Type B pancreatic cell (in vitro differentiated cells): ENCODE data around the gene CTNNBIP1. TPM values are rescaled to one million over a fixed set of nuclear protein-coding genes. Genes with fewer than 3 reads are reported as not detected.

Source experiments
- DNase-seq: peaks from one replicate; pipeline ENCODE4 v3.0.0; 2021; ENCODE audit warnings: mixed read lengths; ENCODE audit not compliant: unreplicated experiment; ENCODE audit errors: extremely low spot score
- H3K27ac Mint-ChIP-seq: 2 replicates; pipeline ENCODE4 v1.8.0; 2021; ENCODE audit warnings: mild to moderate bottlenecking, mixed read lengths
- H3K27me3 Mint-ChIP-seq: 2 replicates; pipeline ENCODE4 v1.8.0; 2021; ENCODE audit warnings: mixed read lengths
- H3K36me3 Mint-ChIP-seq: 2 replicates; pipeline ENCODE4 v1.8.0; 2021; ENCODE audit warnings: mixed read lengths
- H3K4me1 Mint-ChIP-seq: one replicate; pipeline ENCODE4 v1.8.0; 2021; ENCODE audit warnings: mixed read lengths; ENCODE audit not compliant: unreplicated experiment
- H3K4me3 Mint-ChIP-seq: 2 replicates; pipeline ENCODE4 v1.8.0; 2021; ENCODE audit warnings: mild to moderate bottlenecking, mixed read lengths
- H3K9me3 Mint-ChIP-seq: 2 replicates; pipeline ENCODE4 v1.8.0; 2021; ENCODE audit warnings: mixed read lengths
- long read RNA-seq: library from polyadenylated mRNA; unstranded; transcript quantifications from one replicate; pipeline ENCODE4 v2.0.0, GENCODE V29; 2020
- total RNA-seq: library from RNA; stranded (reverse); gene quantifications from 2 replicates; pipeline ENCODE4 v1.2.1, GENCODE V29; 2021; ENCODE audit warnings: low replicate concordance
- TF ChIP-seq, protein P1 (sequence below): fragments of 200-600 bp; sonication (generic); conservative IDR thresholded peaks from 2 replicates; pipeline ENCODE4 v1.5.0; 2021; ENCODE audit warnings: antibody characterized with exemption, mild to moderate bottlenecking

Gene CTNNBIP1, protein sequence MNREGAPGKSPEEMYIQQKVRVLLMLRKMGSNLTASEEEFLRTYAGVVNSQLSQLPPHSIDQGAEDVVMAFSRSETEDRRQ
- total RNA-seq: 51.8 and 54.1 TPM in 2 replicates
- long read RNA-seq, partial matches to known transcripts: 0 of 12 reads
- long read RNA-seq, other reads (novel, unspliced or antisense): 12 of 12 reads

DNA sequence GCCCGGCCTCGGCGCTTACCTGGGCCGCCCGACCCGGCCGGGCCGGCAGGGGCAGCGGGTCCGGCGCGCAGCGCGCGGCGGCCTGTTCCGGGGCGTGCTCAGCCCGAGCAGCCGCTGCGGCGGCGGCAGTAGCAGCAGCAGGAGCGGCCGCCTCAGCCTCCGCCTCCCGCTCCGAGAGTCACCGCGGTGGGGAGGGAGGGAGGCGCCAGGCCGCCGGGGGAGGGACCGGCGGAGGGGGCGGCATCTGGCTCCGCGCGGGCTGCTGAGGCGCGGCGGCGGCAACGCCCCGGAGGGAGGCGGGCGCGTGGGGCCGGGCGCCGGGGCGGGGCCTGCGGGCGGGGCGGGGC is at the start of gene CTNNBIP1:
Gene CTNNBIP1 (minus strand): TSS at position 194 of the 347 bp plus-strand sequence. CDS start 38,205 bp downstream, outside the sequence.
- no peaks in the 10 kb centered on the region for H3K27me3 Mint-ChIP-seq
- H3K27ac Mint-ChIP-seq: peak within 1 kb of the TSS; percentile 97
- peak within 1 kb of the TSS; percentile 97 for H3K4me3 Mint-ChIP-seq
- peaks cover 56% of the 10 kb centered on the region for H3K4me1 Mint-ChIP-seq
- peaks cover 13% of the 10 kb centered on the region for H3K36me3 Mint-ChIP-seq
- DNase-seq: no peak
- H3K9me3 Mint-ChIP-seq: no peaks in the 10 kb centered on the region
- TF ChIP-seq, protein P1, sequence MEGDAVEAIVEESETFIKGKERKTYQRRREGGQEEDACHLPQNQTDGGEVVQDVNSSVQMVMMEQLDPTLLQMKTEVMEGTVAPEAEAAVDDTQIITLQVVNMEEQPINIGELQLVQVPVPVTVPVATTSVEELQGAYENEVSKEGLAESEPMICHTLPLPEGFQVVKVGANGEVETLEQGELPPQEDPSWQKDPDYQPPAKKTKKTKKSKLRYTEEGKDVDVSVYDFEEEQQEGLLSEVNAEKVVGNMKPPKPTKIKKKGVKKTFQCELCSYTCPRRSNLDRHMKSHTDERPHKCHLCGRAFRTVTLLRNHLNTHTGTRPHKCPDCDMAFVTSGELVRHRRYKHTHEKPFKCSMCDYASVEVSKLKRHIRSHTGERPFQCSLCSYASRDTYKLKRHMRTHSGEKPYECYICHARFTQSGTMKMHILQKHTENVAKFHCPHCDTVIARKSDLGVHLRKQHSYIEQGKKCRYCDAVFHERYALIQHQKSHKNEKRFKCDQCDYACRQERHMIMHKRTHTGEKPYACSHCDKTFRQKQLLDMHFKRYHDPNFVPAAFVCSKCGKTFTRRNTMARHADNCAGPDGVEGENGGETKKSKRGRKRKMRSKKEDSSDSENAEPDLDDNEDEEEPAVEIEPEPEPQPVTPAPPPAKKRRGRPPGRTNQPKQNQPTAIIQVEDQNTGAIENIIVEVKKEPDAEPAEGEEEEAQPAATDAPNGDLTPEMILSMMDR: no peak

DNA sequence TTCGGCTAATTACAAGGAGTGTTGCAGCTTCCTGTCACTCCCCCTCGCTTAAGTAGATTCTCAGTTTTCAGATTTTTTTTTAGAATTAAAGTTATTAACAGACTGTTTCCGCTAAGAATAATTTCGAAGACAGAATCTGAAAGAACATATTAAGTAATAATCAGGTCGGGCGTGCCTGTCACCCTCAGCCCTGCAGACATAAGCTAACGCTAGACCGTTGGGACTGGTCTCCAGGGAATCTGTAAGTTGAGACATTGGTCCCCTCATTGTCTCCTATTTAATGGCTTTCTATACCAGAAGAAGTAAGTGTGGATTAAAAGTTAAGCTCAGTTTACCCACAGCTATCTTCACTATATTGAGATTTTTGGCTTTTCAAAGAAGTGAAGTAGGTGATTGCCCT is 47.7 kb upstream of the CTNNBIP1 start:
- no peaks in the 10 kb centered on the region for H3K9me3 Mint-ChIP-seq
- DNase-seq: no peak
- H3K36me3 Mint-ChIP-seq: no peaks in the 10 kb centered on the region
- no peak overlapping the region for H3K4me3 Mint-ChIP-seq
- H3K27ac Mint-ChIP-seq: no peak overlapping the region
- no peaks in the 10 kb centered on the region for H3K27me3 Mint-ChIP-seq
- no peaks in the 10 kb centered on the region for H3K4me1 Mint-ChIP-seq
- TF ChIP-seq, protein P1: no peak

DNA sequence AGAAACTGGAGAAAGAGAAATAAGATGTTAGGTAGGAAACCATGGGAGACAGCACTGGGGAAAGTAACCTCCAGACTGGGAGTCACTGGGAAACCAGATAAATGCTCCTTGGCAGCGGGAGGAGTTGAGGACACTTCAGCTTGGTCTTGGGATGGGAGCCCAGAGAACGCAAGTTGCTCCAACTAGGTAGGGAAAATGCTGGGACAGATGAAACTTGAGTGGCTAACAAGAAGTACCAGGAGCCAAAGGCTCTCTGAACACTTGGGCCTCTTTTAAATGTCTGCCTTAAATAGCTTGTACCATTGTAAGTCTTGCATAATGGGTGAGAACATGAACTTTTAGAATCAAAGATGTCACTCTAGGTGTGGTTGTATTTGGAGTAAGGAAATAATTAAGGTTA is 36.2 kb upstream of the CTNNBIP1 start:
- TF ChIP-seq, protein P1: no peak
- no peak for DNase-seq
- H3K4me1 Mint-ChIP-seq: peaks cover 20% of the 10 kb centered on the region
- H3K36me3 Mint-ChIP-seq: peaks cover 6% of the 10 kb centered on the region
- no peak overlapping the region for H3K4me3 Mint-ChIP-seq
- H3K9me3 Mint-ChIP-seq: no peaks in the 10 kb centered on the region
- H3K27me3 Mint-ChIP-seq: no peaks in the 10 kb centered on the region
- H3K27ac Mint-ChIP-seq: peak overlapping the region; percentile 2

DNA sequence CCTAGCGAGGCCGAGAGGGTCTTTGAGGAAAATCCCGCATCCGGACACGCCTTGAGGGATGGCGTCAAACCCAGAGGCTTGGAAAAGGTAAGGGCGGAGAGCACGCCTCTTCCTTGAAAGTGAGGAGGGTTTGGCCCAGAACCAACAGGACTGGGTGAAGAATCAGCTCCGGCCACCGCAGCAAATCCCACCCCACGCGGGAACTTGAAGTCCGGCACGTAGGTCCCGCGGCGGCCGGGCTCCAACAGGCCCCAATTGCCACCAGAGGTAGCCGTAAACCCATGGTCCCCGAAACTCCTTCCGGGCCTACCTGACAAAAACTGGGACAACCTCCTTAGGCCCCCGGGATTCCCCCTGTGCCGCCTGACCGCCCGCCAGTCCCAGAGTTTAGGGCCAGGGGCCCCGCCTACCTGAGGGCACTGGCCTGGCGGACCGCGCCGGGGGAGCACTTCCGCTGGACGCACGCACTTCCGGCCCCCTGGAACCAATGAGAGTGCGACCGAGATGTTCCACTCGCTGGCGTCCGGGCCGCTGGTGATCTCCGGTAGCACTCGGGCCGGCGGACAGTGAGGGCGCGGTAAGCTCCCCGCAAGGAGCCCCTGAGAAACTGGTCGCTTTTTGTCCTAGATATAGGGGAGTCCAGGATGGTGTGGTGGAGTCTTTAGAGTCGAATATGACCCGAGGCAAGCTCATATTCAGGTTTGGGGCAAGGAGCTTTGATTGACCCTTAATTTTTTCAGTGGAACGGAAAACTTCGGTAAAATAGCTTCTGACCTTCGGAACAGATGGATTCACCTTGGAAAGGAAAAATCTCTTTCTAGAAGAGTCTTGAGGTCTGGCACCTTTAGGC is 33.1 kb upstream of the CTNNBIP1 start, which contains the start of the genes LZIC and NMNAT1:
Gene LZIC (minus strand): TSS at position 453 of the 850 bp plus-strand sequence. CDS start 6,772 bp downstream, outside the sequence.
Gene NMNAT1 (plus strand): TSS at position 537 of the 850 bp plus-strand sequence. CDS start 28,599 bp downstream, outside the sequence.
- Mint-ChIP-seq H3K27ac (peak within 1 kb of the TSS; percentile 95), H3K36me3 (peaks cover 6% of the 10 kb centered on the region), H3K9me3 (no peaks in the 10 kb centered on the region), H3K4me1 (peaks cover 10% of the 10 kb centered on the region), H3K27me3 (no peaks in the 10 kb centered on the region), H3K4me3 (peak within 1 kb of the TSS; percentile 93)
- TF ChIP-seq, protein P1: no peak
- DNase-seq: peak; percentile 91

DNA sequence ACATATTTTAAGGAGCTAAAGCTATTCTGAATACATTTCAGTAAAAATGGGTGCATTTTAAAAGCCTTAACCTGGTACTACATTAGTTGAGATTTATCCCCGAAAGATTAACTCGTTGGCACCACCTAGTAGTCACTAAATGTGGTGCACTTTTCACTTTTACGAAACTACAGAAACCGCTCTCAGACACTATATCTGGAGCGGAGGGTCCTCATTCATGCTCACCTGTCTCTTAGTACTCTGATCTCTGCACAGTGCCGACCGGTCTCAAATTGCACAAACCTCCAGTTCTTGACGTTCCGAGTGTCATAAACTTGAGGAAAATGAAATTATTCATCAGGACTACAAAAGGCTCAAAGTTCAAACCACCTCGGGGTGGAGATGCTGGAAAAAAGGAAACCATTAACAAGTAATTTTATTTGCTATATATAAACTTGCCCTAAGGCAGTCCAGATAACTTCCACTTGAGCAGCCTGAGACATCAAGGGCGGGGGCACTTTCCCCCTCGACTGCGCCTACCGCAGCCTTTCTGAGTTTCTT is 32.4 kb upstream of the CTNNBIP1 start:
- peak overlapping the region; percentile 93 for H3K4me3 Mint-ChIP-seq
- TF ChIP-seq, protein P1: peak; percentile 80

More for the DNA sequence above, 32.4 kb upstream of the CTNNBIP1 start:
- Mint-ChIP-seq H3K27ac (peak overlapping the region; percentile 95), H3K4me1 (peaks cover 10% of the 10 kb centered on the region), H3K27me3 (no peaks in the 10 kb centered on the region), H3K9me3 (no peaks in the 10 kb centered on the region), H3K36me3 (peaks cover 3% of the 10 kb centered on the region)
- no peak for DNase-seq
